Spleen (tissue), 11 donors: ENCODE results near the gene HK2. TPM values are rescaled to one million over a fixed set of nuclear protein-coding genes. Genes with fewer than 3 reads are reported as not detected.

ENCODE experiments used
- DNase-seq: peaks from one replicate; pipeline ENCODE4 v3.0.0-alpha.2; 2020
- H3K27ac ChIP-seq, 8 donors: fragments of 200-600 bp; sonication (generic) in 7 of 8; 1 replicate in 4 of 8; 2 replicates in 4 of 8; pipeline versions ENCODE4 v1.5.0 to v1.8.0; 2016 to 2021; ENCODE audit warnings: inconsistent platforms in 4 of 8, mild to moderate bottlenecking in 4 of 8, moderate library complexity in 1 of 8
- H3K27me3 ChIP-seq, 7 donors: fragments of 200-600 bp; sonication (generic) in 6 of 7; replicated peaks in 1 of 7; 1 replicate in 4 of 7; 2 replicates in 3 of 7; pipeline versions ENCODE4 v1.5.0 to v1.8.0; 2016 to 2021; ENCODE audit warnings: inconsistent platforms in 3 of 7, mild to moderate bottlenecking in 1 of 7
- H3K36me3 ChIP-seq, 6 donors: fragments of 200-600 bp; sonication (generic) in 5 of 6; 1 replicate in 4 of 6; 2 replicates in 2 of 6; pipeline versions ENCODE4 v1.5.0 to v1.8.0; 2016 to 2021; ENCODE audit warnings: inconsistent platforms in 2 of 6
- H3K4me1 ChIP-seq, 6 donors: fragments of 200-600 bp; sonication (generic) in 5 of 6; 1 replicate in 3 of 6; 2 replicates in 3 of 6; pipeline versions ENCODE4 v1.5.0 to v1.8.0; 2016 to 2021; ENCODE audit warnings: inconsistent platforms in 3 of 6
- H3K4me3 ChIP-seq, 8 donors: fragments of 200-600 bp; sonication (generic) in 7 of 8; 1 replicate in 4 of 8; 2 replicates in 4 of 8; pipeline versions ENCODE4 v1.5.0 to v1.8.0; 2016 to 2021; ENCODE audit warnings: inconsistent platforms in 4 of 8, mild to moderate bottlenecking in 4 of 8, moderate library complexity in 2 of 8
- H3K9me3 ChIP-seq, 8 donors: fragments of 200-600 bp; sonication (generic) in 7 of 8; 1 replicate in 4 of 8; 2 replicates in 4 of 8; pipeline versions ENCODE4 v1.5.0 to v1.8.0; 2016 to 2021; ENCODE audit warnings: inconsistent platforms in 4 of 8
- POLR2A ChIP-seq, 3 donors: fragments of 450-650 bp; IDR thresholded peaks; one replicate each; pipeline ENCODE4 v1.5.1; 2017; ENCODE audit warnings: antibody characterized with exemption in 3 of 3, mild to moderate bottlenecking in 1 of 3
- POLR2AphosphoS5 ChIP-seq, 3 donors: sonication (generic); formaldehyde crosslinking; IDR thresholded peaks; one replicate each; pipeline ENCODE4 v1.5.1; 2017; ENCODE audit warnings: antibody characterized with exemption in 3 of 3
- WGBS, 5 donors: extraction: QIAGEN DNeasy Blood & Tissue Kit in 3 of 5; methylation state at CpG; one replicate each; pipeline versions ENCODE4 v1.1.5 to v1.1.7; 2013 to 2018; 5-methylcytosine and 5-hydroxymethylcytosine counted together
- intact Hi-C: fragments of 100-400 bp; cut with DNase I; formaldehyde crosslinking; loops from one replicate; pipeline ENCODE4 v1.15.0; 2023; ENCODE audit warnings: low total_unique reads
- polyA plus RNA-seq, 3 donors: library from polyadenylated mRNA; stranded (reverse); fragments of 200-250 nt; gene quantifications; one replicate each; pipeline ENCODE4 v1.2.1, GENCODE V29; 2013
- total RNA-seq, 7 donors: library from RNA; depleted of rRNA in 3 of 7; stranded (reverse); fragments of >200 nt in 3 of 7; fragmentation: NEBNext Ultra II Directional in 4 of 7; extraction: Animal tissue kit (Norgen Biotek cat#: 25700) in 4 of 7; gene quantifications; one replicate each; pipeline versions ENCODE4 v1.1.0 to v1.2.1, GENCODE V29; 2016 to 2021
- TF ChIP-seq, protein P1 (sequence below), 11 experiments: fragments of 200-600 bp in 7 of 11; fragments of 450-650 bp in 4 of 11; sonication (generic) in 4 of 11; IDR thresholded peaks in 8 of 11; conservative IDR thresholded peaks in 3 of 11; 1 replicate in 7 of 11; 2 replicates in 4 of 11; pipeline versions ENCODE4 v1.4.0 to v1.8.0; 2016 to 2021; ENCODE audit warnings: antibody characterized with exemption in 11 of 11, inconsistent platforms in 4 of 11, mild to moderate bottlenecking in 1 of 11
- donor health status: healthy with polysubstance abuse.
- donor health status: DM: no; HTN: no; CAD: no; lungs with moderate emphysema.
- donor health status: DM: no; HTN: no; CAD: no.
- donor health status: Bipolar disorder and iron deficiency.
- donor health status: healthy.
- donor health status: DM: no; HTN: no; CAD: no.
- donor health status: DM: yes; HTN: yes; CAD: no.

The HK2 gene
- total and polyA plus RNA-seq, 10 donors: 4.8 to 67.8 (median 16.1) TPM

DNA sequence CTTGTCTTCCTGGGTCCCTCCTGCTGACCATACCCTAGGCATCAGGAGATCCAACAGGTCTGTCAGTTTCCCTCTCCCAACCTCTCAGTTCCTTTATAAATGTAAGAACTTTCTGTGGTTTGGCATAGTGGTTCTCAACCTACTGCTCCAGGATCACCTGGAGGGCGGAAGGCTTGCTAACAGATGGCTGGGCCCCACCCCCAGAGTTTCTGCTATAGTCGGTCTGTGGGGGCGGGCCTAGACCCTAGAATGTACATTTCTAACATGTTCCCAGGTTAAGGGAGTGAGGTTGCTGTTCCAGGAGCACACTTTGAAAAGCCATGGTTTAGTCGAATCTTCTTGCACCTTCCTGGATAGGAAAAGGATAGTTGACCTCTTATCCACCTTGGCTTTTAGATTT is 37.0 kb downstream of the HK2 start:
- Histone ChIP-seq H3K36me3 (peaks cover 0 to 53% (median 6%) of the 10 kb centered on the region in 6 donors), H3K4me3 (no peak overlapping the region), H3K9me3 (no peaks in the 10 kb centered on the region), H3K4me1 (peaks cover 2 to 51% (median 14%) of the 10 kb centered on the region in 6 donors), H3K27ac (no peak overlapping the region), H3K27me3 (no peaks in the 10 kb centered on the region)
- no peak for TF ChIP-seq POLR2A (IDR thresholded peaks at IDR 0.05)
- TF ChIP-seq POLR2AphosphoS5 (IDR thresholded peaks at IDR 0.05): no peak
- 88 to 91% (median 90%) methylated on average over 4 of the region's 4 CpGs for WGBS, 5 donors
- intact Hi-C loops: no loop called here
- no peak for DNase-seq

DNA sequence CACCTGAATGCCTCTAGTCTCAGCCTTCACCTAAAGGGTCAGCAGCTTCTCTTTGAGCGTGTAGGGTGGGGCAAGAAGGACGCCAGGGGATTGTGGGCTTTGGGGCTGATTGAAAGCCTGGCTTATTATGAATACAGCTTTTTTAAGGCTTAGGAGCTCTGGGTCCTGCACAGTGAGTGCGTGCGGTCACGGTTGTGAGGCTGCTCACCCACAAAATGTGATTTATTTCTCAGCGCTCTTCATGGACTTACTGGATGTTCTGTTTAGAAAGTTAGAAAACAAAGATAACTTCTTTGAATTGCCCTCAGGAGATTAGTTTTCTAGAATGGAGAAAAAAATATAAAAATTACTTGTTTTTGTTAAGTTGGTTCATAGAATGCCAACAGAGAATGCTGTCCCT is 37.5 kb downstream of the HK2 start:
- H3K4me1 ChIP-seq: peaks cover 4 to 51% (median 19%) of the 10 kb centered on the region in 6 donors
- H3K27ac ChIP-seq: no peak overlapping the region
- H3K9me3 ChIP-seq: no peaks in the 10 kb centered on the region
- peaks cover 0 to 53% (median 6%) of the 10 kb centered on the region in 6 donors for H3K36me3 ChIP-seq
- DNase-seq: no peak
- 91 to 97% (median 96%) methylated on average over 6 of the region's 6 CpGs for WGBS, 5 donors
- TF ChIP-seq POLR2A (IDR thresholded peaks at IDR 0.05) (no peak), POLR2AphosphoS5 (IDR thresholded peaks at IDR 0.05) (no peak)
- TF ChIP-seq, protein P1, sequence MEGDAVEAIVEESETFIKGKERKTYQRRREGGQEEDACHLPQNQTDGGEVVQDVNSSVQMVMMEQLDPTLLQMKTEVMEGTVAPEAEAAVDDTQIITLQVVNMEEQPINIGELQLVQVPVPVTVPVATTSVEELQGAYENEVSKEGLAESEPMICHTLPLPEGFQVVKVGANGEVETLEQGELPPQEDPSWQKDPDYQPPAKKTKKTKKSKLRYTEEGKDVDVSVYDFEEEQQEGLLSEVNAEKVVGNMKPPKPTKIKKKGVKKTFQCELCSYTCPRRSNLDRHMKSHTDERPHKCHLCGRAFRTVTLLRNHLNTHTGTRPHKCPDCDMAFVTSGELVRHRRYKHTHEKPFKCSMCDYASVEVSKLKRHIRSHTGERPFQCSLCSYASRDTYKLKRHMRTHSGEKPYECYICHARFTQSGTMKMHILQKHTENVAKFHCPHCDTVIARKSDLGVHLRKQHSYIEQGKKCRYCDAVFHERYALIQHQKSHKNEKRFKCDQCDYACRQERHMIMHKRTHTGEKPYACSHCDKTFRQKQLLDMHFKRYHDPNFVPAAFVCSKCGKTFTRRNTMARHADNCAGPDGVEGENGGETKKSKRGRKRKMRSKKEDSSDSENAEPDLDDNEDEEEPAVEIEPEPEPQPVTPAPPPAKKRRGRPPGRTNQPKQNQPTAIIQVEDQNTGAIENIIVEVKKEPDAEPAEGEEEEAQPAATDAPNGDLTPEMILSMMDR (IDR thresholded peaks at IDR 0.05 in 8 of 11, conservative IDR thresholded peaks at IDR 0.05 in 3 of 11): no peak
- intact Hi-C loops: no loop called here
- no peak overlapping the region for H3K4me3 ChIP-seq
- H3K27me3 ChIP-seq: no peaks in the 10 kb centered on the region

DNA sequence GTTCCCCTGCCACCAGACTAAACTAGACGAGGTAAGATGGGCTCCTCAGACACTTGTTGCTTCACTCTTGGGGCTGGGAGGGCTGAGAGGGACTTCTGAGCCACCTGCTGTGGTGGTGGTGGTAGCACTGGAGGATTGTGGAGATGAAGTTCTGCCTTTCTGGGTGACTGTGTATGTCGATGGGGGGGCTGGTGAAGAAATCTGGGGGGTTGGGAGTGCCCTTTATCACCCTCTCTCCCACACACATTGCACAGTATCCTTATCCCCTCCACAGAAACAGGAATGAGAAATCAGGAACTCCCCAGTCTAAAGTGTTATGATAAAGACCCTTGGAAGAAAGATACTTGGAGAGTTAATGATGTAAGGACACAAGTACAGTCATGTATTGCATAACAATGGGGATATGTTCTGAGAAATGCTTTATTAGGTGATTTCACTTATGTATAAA is 38.5 kb downstream of the HK2 start:
- H3K27ac ChIP-seq: peak overlapping the region in 3 of 8 donors; percentile 38 to 90 (median 84)
- intact Hi-C loops: no loop called here
- TF ChIP-seq, protein P1 (IDR thresholded peaks at IDR 0.05 in 8 of 11, conservative IDR thresholded peaks at IDR 0.05 in 3 of 11): no peak
- TF ChIP-seq POLR2A (IDR thresholded peaks at IDR 0.05) (no peak), POLR2AphosphoS5 (IDR thresholded peaks at IDR 0.05) (no peak)
- H3K27me3 ChIP-seq: no peaks in the 10 kb centered on the region
- no peak overlapping the region for H3K4me3 ChIP-seq
- 44 to 81% (median 66%) methylated on average over 2 of the region's 2 CpGs for WGBS, 5 donors
- DNase-seq: no peak
- H3K4me1 ChIP-seq: peaks cover 4 to 52% (median 21%) of the 10 kb centered on the region in 6 donors
- peaks cover 0 to 60% (median 8%) of the 10 kb centered on the region in 6 donors for H3K36me3 ChIP-seq
- H3K9me3 ChIP-seq: no peaks in the 10 kb centered on the region

DNA sequence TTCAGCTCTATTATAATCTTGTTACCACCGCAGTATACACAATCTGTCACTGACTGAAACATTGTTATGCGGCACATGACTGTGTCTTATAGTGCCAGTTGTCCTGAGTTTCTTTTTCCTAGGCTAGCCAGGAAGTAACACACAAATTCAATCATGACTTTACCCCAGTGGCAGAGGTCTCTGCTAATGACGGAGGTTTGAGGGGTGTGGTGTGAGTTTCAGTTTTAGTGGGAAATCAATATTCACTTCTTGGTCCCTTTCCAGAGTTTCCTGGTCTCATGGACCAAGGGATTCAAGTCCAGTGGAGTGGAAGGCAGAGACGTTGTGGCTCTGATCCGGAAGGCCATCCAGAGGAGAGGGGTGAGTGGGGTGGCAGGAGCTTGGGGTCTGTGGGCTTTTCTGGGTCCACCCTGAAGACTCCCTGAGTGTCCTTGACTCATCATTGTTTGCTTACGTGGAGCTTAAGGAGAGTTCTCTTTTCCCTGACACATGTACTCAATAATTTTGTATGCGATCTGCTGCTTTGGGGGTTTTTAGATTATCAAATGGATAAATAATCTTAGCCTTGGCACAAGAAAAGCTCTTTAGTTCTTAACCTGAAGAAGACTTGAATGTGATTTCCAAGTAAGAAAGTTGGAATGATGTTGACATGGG is 39.2 kb downstream of the HK2 start:
- Histone ChIP-seq H3K9me3 (no peaks in the 10 kb centered on the region), H3K27me3 (no peaks in the 10 kb centered on the region), H3K36me3 (peaks cover 0 to 60% (median 9%) of the 10 kb centered on the region in 6 donors), H3K27ac (peak overlapping the region in 3 of 8 donors; percentile 38 to 90 (median 84)), H3K4me1 (peaks cover 4 to 49% (median 21%) of the 10 kb centered on the region in 6 donors), H3K4me3 (no peak overlapping the region)
- DNase-seq: no peak
- intact Hi-C loops: no loop called here
- WGBS, 5 donors: 84 to 92% (median 89%) methylated on average over 7 of the region's 7 CpGs
- TF ChIP-seq, protein P1 (IDR thresholded peaks at IDR 0.05 in 8 of 11, conservative IDR thresholded peaks at IDR 0.05 in 3 of 11): no peak
- TF ChIP-seq POLR2A (IDR thresholded peaks at IDR 0.05): no peak
- TF ChIP-seq POLR2AphosphoS5 (IDR thresholded peaks at IDR 0.05): no peak
